Astrocyte (in vitro differentiated cells and primary cell): ENCODE data around the gene LDB3. TPM values are rescaled to one million over a fixed set of nuclear protein-coding genes. Genes with fewer than 3 reads are reported as not detected.

Source experiments
- DNase-seq: peaks from one replicate; pipeline ENCODE4 v3.0.0-alpha.2; 2010; ENCODE audit warnings: low read depth
- FAIRE-seq: peaks from 2 replicates; lab custom pipeline; 2011; peaks lifted over from hg19 to GRCh38; lab: Jason Lieb, UNC
- H2AFZ ChIP-seq: 2 replicates; pipeline ENCODE4 v1.6.0; 2012; ENCODE audit warnings: low read depth, low read length, inconsistent platforms
- H3K27ac ChIP-seq: 2 replicates; pipeline ENCODE4 v1.5.1; 2011; ENCODE audit warnings: low read depth, low read length, inconsistent platforms
- H3K27me3 ChIP-seq: 2 replicates; pipeline ENCODE4 v1.6.0; 2011; ENCODE audit warnings: low read length, inconsistent platforms; ENCODE audit not compliant: insufficient read depth
- H3K36me3 ChIP-seq: 2 replicates; pipeline ENCODE4 v1.5.1; 2011; ENCODE audit warnings: low read length, inconsistent platforms; ENCODE audit not compliant: insufficient read depth
- H3K4me1 ChIP-seq: 2 replicates; pipeline ENCODE4 v1.5.1; 2011; ENCODE audit warnings: low read length, inconsistent platforms; ENCODE audit not compliant: insufficient read depth
- H3K4me2 ChIP-seq: 2 replicates; pipeline ENCODE4 v1.6.0; 2012; ENCODE audit warnings: low read length, inconsistent platforms
- H3K4me3 ChIP-seq: 2 replicates; pipeline ENCODE4 v1.5.1; 2011; ENCODE audit warnings: low read depth, mild to moderate bottlenecking, low read length, inconsistent platforms; ENCODE audit not compliant: insufficient read depth
- H3K79me2 ChIP-seq: 2 replicates; pipeline ENCODE4 v1.6.0; 2012; ENCODE audit warnings: mild to moderate bottlenecking, low read length, inconsistent platforms; ENCODE audit not compliant: insufficient read depth
- H3K9ac ChIP-seq: 2 replicates; pipeline ENCODE4 v1.6.0; 2012; ENCODE audit warnings: mild to moderate bottlenecking, low read length, inconsistent platforms
- H3K9me3 ChIP-seq: 2 replicates; pipeline ENCODE4 v1.5.1; 2012; ENCODE audit warnings: low read depth, mild to moderate bottlenecking, low read length, inconsistent platforms; ENCODE audit not compliant: insufficient read depth
- H4K20me1 ChIP-seq: 2 replicates; pipeline ENCODE4 v1.6.0; 2012; ENCODE audit warnings: low read length, inconsistent platforms; ENCODE audit not compliant: insufficient read depth
- H3K27ac Mint-ChIP-seq: one replicate; pipeline ENCODE4 v1.8.0; 2021; ENCODE audit warnings: mild to moderate bottlenecking, mixed read lengths; ENCODE audit not compliant: unreplicated experiment
- H3K27me3 Mint-ChIP-seq: one replicate; pipeline ENCODE4 v1.8.0; 2021; ENCODE audit warnings: low read depth, mixed read lengths; ENCODE audit not compliant: unreplicated experiment
- H3K36me3 Mint-ChIP-seq: one replicate; pipeline ENCODE4 v1.8.0; 2021; ENCODE audit warnings: low read depth, mixed read lengths; ENCODE audit not compliant: unreplicated experiment
- H3K4me1 Mint-ChIP-seq: one replicate; pipeline ENCODE4 v1.8.0; 2021; ENCODE audit warnings: low read depth, mixed read lengths; ENCODE audit not compliant: unreplicated experiment
- H3K4me3 Mint-ChIP-seq: one replicate; pipeline ENCODE4 v1.8.0; 2021; ENCODE audit warnings: mild to moderate bottlenecking, moderate library complexity, mixed read lengths; ENCODE audit not compliant: unreplicated experiment
- H3K9me3 Mint-ChIP-seq: one replicate; pipeline ENCODE4 v1.8.0; 2021; ENCODE audit warnings: mild to moderate bottlenecking, mixed read lengths; ENCODE audit not compliant: unreplicated experiment
- CTCF ChIP-seq: IDR thresholded peaks from 2 replicates; pipeline ENCODE4 v1.5.1; 2011; ENCODE audit warnings: low read depth, mild to moderate bottlenecking, inconsistent platforms, low read length, moderate library complexity; ENCODE audit not compliant: insufficient read depth
- EZH2 ChIP-seq: IDR thresholded peaks from 2 replicates; pipeline ENCODE4 v1.6.1; 2012; ENCODE audit warnings: mild to moderate bottlenecking, low read length, inconsistent platforms; ENCODE audit not compliant: insufficient read depth
- total RNA-seq: library from RNA; stranded (reverse); gene quantifications from 2 replicates; pipeline ENCODE4 v1.2.1, GENCODE V29; 2021

The LDB3 gene
- total RNA-seq, 1 donor from 2014 or later = 3.5 TPM

GRCh38 chr10:86684331-86685097 is 16.2 kb downstream of the LDB3 start:
- H3K4me3 Mint-ChIP-seq = no peak overlapping the region
- TF ChIP-seq CTCF (no peak), EZH2 (no peak)
- Histone ChIP-seq H4K20me1 (no peaks in the 10 kb centered on the region), H3K4me1 (peaks cover 14% of the 10 kb centered on the region), H3K9ac (no peak overlapping the region), H3K4me2 (no peak overlapping the region), H3K79me2 (no peaks in the 10 kb centered on the region), H3K4me3 (no peak overlapping the region), H2AFZ (no peak overlapping the region), H3K27ac (no peak overlapping the region), H3K36me3 (no peaks in the 10 kb centered on the region), H3K9me3 (no peaks in the 10 kb centered on the region), H3K27me3 (peaks cover 2% of the 10 kb centered on the region)
- FAIRE-seq (no peak), DNase-seq (no peak)
- H3K4me1 Mint-ChIP-seq = peaks cover 30% of the 10 kb centered on the region
- H3K27me3 Mint-ChIP-seq = peaks cover 14% of the 10 kb centered on the region
- H3K36me3 Mint-ChIP-seq = peaks cover 6% of the 10 kb centered on the region
- H3K27ac Mint-ChIP-seq = no peak overlapping the region
- no peaks in the 10 kb centered on the region for H3K9me3 Mint-ChIP-seq

GRCh38 chr10:86685416-86685815 is 17.1 kb downstream of the LDB3 start:
- peaks cover 6% of the 10 kb centered on the region for H3K36me3 Mint-ChIP-seq
- H3K4me1 Mint-ChIP-seq = peaks cover 31% of the 10 kb centered on the region
- no peaks in the 10 kb centered on the region for H3K9me3 Mint-ChIP-seq
- no peak overlapping the region for H3K27ac ChIP-seq
- no peaks in the 10 kb centered on the region for H4K20me1 ChIP-seq
- TF ChIP-seq CTCF (no peak), EZH2 (no peak)
- DNase-seq = no peak
- H2AFZ ChIP-seq = no peak overlapping the region
- H3K4me3 ChIP-seq = no peak overlapping the region
- H3K79me2 ChIP-seq = no peaks in the 10 kb centered on the region
- peaks cover 14% of the 10 kb centered on the region for H3K4me1 ChIP-seq
- no peak overlapping the region for H3K4me3 Mint-ChIP-seq
- no peak overlapping the region for H3K9ac ChIP-seq
- H3K4me2 ChIP-seq = no peak overlapping the region
- H3K27ac Mint-ChIP-seq = no peak overlapping the region
- H3K36me3 ChIP-seq = no peaks in the 10 kb centered on the region
- peaks cover 2% of the 10 kb centered on the region for H3K27me3 ChIP-seq
- H3K9me3 ChIP-seq = no peaks in the 10 kb centered on the region
- FAIRE-seq = no peak
- peaks cover 12% of the 10 kb centered on the region for H3K27me3 Mint-ChIP-seq
